ENCODE results near the gene SHBG. TPM values are rescaled to one million over a fixed set of nuclear protein-coding genes. Genes with fewer than 3 reads are reported as not detected.

The SHBG gene
- total RNA-seq, 4 donors from 2014 or later = 0.83 TPM; not detected in 3

DNA sequence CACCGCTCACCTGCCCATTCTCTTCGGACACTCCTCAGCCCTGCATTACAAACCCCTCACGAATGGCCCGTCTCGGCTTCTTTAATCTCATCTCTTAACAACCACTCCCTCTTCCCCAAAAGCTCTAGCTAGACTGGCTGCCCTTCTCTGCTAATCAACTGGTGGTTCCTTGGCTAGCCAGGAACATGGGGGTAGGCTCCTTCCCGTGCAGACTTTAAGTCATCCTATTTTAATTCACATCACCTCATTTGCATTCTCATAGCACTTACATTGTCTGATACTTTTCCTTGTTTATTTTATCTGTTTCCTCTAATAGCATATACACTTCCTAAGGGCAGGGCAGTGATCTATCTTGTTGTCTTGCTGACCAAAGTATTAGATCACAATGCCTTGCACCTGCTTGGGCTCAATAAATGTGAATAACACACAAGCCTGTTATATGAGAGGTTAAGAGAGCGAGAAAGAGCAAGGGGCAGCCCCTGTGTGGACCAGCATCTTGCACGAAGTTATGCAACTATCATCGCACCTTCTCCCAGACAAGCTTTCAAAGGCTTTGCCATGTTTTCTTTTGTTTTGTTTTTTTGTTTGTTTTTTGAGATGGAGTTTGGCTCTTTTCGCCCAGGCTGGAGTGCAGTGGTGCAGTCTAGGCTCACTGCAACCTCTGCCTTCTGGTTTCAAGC lies 47.6 kb downstream of the SHBG start:
- intact Hi-C loops (cut with DNase I) = no loop called here
- H3K4me3 ChIP-seq (replicated peaks in 1 of 3) = no peak overlapping the region
- H3K36me3 ChIP-seq = peaks cover 28 to 31% of the 10 kb centered on the region in 2 donors
- no peak for DNase-seq
- no peak overlapping the region for H3K27ac ChIP-seq
- no peaks in the 10 kb centered on the region for H3K4me1 ChIP-seq
- TF ChIP-seq POLR2A (IDR thresholded peaks at IDR 0.05) (no peak), CTCF (IDR thresholded peaks at IDR 0.05) (no peak)
- 73 to 77% methylated on average over 10 of the region's 10 CpGs for WGBS, 2 donors
- no peaks in the 10 kb centered on the region for H3K9me3 ChIP-seq
- no peaks in the 10 kb centered on the region for H3K27me3 ChIP-seq

Small RNA genes lying within 50 kb of the gene (small RNA-seq; reads per million reads assigned to genes)
- gene CD68 = not detected

Other genes with a start within 250 kb of the SHBG start
- gene TNK1, start 249.0 kb upstream of the SHBG start, total RNA-seq = 10 to 100 TPM; 11.0 to 30.2 (median 15.9) TPM
- gene PLSCR3, start 235.6 kb upstream of the SHBG start, total RNA-seq = 10 to 100 TPM; 18.3 to 21.6 (median 19.9) TPM
- 100 to 1,000 TPM in 1 of 4 donors, 10 to 100 TPM in 3; 27.8 to 133 (median 35.2) TPM for gene TMEM256, start 226.0 kb upstream of the SHBG start, total RNA-seq
- 1 to 10 TPM; 2.2 to 6.3 (median 4.7) TPM for gene NLGN2, start 222.3 kb upstream of the SHBG start, total RNA-seq
- not detected for gene SPEM1, start 209.8 kb upstream of the SHBG start, total RNA-seq
- under 1 TPM in 1 of 4 donors, not detected in 3; 0.40 TPM for gene SPEM2, start 204.5 kb upstream of the SHBG start, total RNA-seq
- gene SPEM3, start 201.3 kb upstream of the SHBG start, total RNA-seq = not detected
- 10 to 100 TPM; 11.3 to 19.4 (median 16.4) TPM for gene TMEM102, start 194.7 kb upstream of the SHBG start, total RNA-seq
- gene FGF11, start 190.6 kb upstream of the SHBG start, total RNA-seq = 10 to 100 TPM in 3 of 4 donors, 1 to 10 TPM in 1; 4.3 to 12.1 (median 10.5) TPM
- 10 to 100 TPM; 13.4 to 29.2 (median 19.8) TPM for gene CHRNB1, start 185.1 kb upstream of the SHBG start, total RNA-seq
- gene ZBTB4, start 150.5 kb upstream of the SHBG start, total RNA-seq = 10 to 100 TPM; 58.5 to 85.2 (median 79.9) TPM
- not detected for gene SLC35G6, start 148.7 kb upstream of the SHBG start, total RNA-seq
- 100 to 1,000 TPM in 2 of 4 donors, 10 to 100 TPM in 2; 47.6 to 125 (median 82.2) TPM for gene POLR2A, start 145.8 kb upstream of the SHBG start, total RNA-seq
- 10 to 100 TPM; 17.9 to 39.9 (median 30.8) TPM for gene TNFSF12, start 81.1 kb upstream of the SHBG start, total RNA-seq
- 10 to 100 TPM; 11.7 to 32.2 (median 24.8) TPM for gene TNFSF13, start 71.4 kb upstream of the SHBG start, total RNA-seq
- gene SENP3, start 68.2 kb upstream of the SHBG start, total RNA-seq = 10 to 100 TPM; 62.4 to 73.3 (median 66.3) TPM
- gene CD68, start 50.5 kb upstream of the SHBG start, total RNA-seq = 10 to 100 TPM; 13.6 to 52.0 (median 21.5) TPM
- gene MPDU1, start 46.3 kb upstream of the SHBG start, total RNA-seq = 100 to 1,000 TPM in 3 of 4 donors, 10 to 100 TPM in 1; 88.8 to 250 (median 164) TPM
- gene SOX15, start 40.0 kb upstream of the SHBG start, total RNA-seq = 1 to 10 TPM in 1 of 4 donors, under 1 TPM in 1, not detected in 2; 0.67 to 3.1 TPM
- gene FXR2, start 15.2 kb upstream of the SHBG start, total RNA-seq = 10 to 100 TPM; 27.6 to 37.5 (median 28.6) TPM
- gene SAT2, start 2.3 kb upstream of the SHBG start, total RNA-seq = 10 to 100 TPM; 59.5 to 74.2 (median 61.9) TPM
- gene ATP1B2, start 20.8 kb downstream of the SHBG start, total RNA-seq = 1 to 10 TPM in 2 of 4 donors, under 1 TPM in 2; 0.40 to 1.7 (median 0.90) TPM
- gene TP53, start 57.4 kb downstream of the SHBG start, total RNA-seq = 10 to 100 TPM; 16.4 to 66.4 (median 35.6) TPM
- gene WRAP53, start 58.3 kb downstream of the SHBG start, total RNA-seq = 1 to 10 TPM; 2.9 to 8.0 (median 4.6) TPM
- gene EFNB3, start 75.1 kb downstream of the SHBG start, total RNA-seq = under 1 TPM in 3 of 4 donors, not detected in 1; 0.27 to 0.38 (median 0.33) TPM
- under 1 TPM in 3 of 4 donors, not detected in 1; under 0.01 to 0.22 (median 0.20) TPM for gene DNAH2, start 87.6 kb downstream of the SHBG start, total RNA-seq
- 10 to 100 TPM in 2 of 4 donors, 1 to 10 TPM in 2; 4.8 to 14.4 (median 10.4) TPM for gene KDM6B, start 204.1 kb downstream of the SHBG start, total RNA-seq
- gene TMEM88, start 224.9 kb downstream of the SHBG start, total RNA-seq = 10 to 100 TPM; 12.3 to 39.5 (median 18.4) TPM
- gene NAA38, start 227.4 kb downstream of the SHBG start, total RNA-seq = 100 to 1,000 TPM in 2 of 4 donors, 10 to 100 TPM in 2; 24.6 to 180 (median 79.6) TPM
- gene CYB5D1, start 227.9 kb downstream of the SHBG start, total RNA-seq = 10 to 100 TPM; 14.9 to 29.5 (median 23.5) TPM

Data from thyroid gland (tissue), 4 donors.